ENCODE results near the gene HSPA1B. TPM values are rescaled to one million over a fixed set of nuclear protein-coding genes. Genes with fewer than 3 reads are reported as not detected.

Gene HSPA1B
- total RNA-seq, 3 donors from 2014 or later (not counting 1 experiment from before 2014, with no cell fraction given) = 8.5 to 112 (median 15.3) TPM

DNA sequence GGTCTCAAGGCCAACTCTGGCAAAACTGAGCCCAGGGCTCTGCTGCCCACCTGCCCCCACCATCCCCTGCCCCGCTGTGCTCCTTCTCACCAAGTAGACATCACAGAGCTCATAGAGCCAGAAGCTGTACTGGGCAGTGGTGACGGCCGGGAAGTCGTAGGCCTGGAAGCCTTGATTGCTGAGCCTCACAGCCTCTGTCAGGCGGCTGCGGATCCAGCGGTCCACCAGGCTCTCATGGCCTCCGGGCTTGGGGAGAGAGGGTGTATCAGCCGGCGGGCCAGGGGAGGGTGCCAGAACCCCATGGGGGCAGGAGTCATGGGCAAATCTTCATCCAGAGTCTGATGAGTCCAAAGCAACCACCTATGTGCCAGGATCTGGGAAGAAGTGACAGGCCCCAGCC lies 47.6 kb upstream of the HSPA1B start:
- H3K9me3 ChIP-seq (ENCODE audit: control insufficient read depth, insufficient read depth, low read length) = no peaks in the 10 kb centered on the region
- no peaks in the 10 kb centered on the region for H3K9me3 Mint-ChIP-seq
- H3K36me3 Mint-ChIP-seq = no peaks in the 10 kb centered on the region
- peaks cover 0 to 23% of the 10 kb centered on the region in 2 donors for H3K4me1 Mint-ChIP-seq
- H3K4me1 ChIP-seq (ENCODE audit: control insufficient read depth, insufficient read depth, low read length) = peaks cover 27% of the 10 kb centered on the region
- peaks cover 58% of the 10 kb centered on the region for H3K36me3 ChIP-seq (ENCODE audit: control insufficient read depth, insufficient read depth, low read length)
- DNase-seq (no peak), ATAC-seq (no peak)
- no peak overlapping the region for H3K4me3 Mint-ChIP-seq
- H3K27me3 Mint-ChIP-seq (ENCODE audit: low read depth in 2 of 2) = no peaks in the 10 kb centered on the region
- no peaks in the 10 kb centered on the region for H3K27me3 ChIP-seq (ENCODE audit: control insufficient read depth, insufficient read depth, low read length)
- no peak overlapping the region for H3K27ac ChIP-seq (ENCODE audit: low read length)
- intact Hi-C loops (cut with micrococcal nuclease) = no loop called here
- H3K4me3 ChIP-seq (ENCODE audit: low read length) = no peak overlapping the region
- TF ChIP-seq, protein P1, sequence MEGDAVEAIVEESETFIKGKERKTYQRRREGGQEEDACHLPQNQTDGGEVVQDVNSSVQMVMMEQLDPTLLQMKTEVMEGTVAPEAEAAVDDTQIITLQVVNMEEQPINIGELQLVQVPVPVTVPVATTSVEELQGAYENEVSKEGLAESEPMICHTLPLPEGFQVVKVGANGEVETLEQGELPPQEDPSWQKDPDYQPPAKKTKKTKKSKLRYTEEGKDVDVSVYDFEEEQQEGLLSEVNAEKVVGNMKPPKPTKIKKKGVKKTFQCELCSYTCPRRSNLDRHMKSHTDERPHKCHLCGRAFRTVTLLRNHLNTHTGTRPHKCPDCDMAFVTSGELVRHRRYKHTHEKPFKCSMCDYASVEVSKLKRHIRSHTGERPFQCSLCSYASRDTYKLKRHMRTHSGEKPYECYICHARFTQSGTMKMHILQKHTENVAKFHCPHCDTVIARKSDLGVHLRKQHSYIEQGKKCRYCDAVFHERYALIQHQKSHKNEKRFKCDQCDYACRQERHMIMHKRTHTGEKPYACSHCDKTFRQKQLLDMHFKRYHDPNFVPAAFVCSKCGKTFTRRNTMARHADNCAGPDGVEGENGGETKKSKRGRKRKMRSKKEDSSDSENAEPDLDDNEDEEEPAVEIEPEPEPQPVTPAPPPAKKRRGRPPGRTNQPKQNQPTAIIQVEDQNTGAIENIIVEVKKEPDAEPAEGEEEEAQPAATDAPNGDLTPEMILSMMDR (IDR thresholded peaks at IDR 0.05) = no peak
- 96% methylated on average over 10 of the region's 10 CpGs for WGBS (ENCODE audit: insufficient coverage)
- H3K27ac Mint-ChIP-seq = no peak overlapping the region

DNA sequence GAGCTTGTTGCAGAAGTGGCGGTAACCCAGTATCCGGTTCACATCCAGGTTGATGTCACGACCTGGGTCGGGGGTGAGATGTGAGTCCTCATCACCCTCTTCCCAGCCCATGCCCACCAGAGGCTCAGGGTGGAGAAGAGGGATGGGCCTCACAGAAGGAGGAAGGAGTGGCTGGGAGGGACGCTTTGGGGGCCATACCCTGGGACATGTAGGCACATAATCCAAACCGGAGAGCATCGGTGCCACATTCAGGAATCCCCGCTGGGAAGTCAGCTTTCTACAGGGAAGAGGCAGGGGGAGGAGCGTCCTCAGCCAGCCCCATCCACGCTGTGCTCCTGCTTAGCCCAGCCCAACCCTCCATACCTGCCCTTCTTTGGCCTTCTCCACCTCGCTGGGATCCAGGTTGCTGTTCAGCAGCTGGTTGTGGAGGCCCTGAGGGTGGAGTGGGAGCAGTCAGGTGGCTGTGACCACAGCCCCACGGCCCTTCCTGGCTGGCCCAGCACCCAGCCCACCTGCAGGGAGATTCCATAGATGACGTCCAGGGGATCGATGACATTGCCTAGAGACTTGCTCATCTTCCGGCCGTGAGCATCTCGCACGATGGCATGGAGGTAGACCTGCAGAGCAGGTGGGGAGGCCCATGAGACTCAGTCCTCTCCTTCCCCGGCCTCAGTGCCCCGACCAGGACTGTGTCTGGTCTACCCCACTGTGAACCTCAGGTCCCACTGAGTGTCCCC lies 46.9 kb upstream of the HSPA1B start:
- no peaks in the 10 kb centered on the region for H3K36me3 Mint-ChIP-seq
- no peaks in the 10 kb centered on the region for H3K27me3 ChIP-seq (ENCODE audit: control insufficient read depth, insufficient read depth, low read length)
- ATAC-seq = no peak
- TF ChIP-seq, protein P1 (IDR thresholded peaks at IDR 0.05) = no peak
- intact Hi-C loops (cut with micrococcal nuclease) = no loop called here
- peaks cover 66% of the 10 kb centered on the region for H3K36me3 ChIP-seq (ENCODE audit: control insufficient read depth, insufficient read depth, low read length)
- no peak for DNase-seq
- H3K4me3 Mint-ChIP-seq = no peak overlapping the region
- WGBS (ENCODE audit: insufficient coverage) = 92% methylated on average over 20 of the region's 20 CpGs
- no peak overlapping the region for H3K27ac ChIP-seq (ENCODE audit: low read length)
- H3K27me3 Mint-ChIP-seq (ENCODE audit: low read depth in 2 of 2) = no peaks in the 10 kb centered on the region
- no peaks in the 10 kb centered on the region for H3K9me3 ChIP-seq (ENCODE audit: control insufficient read depth, insufficient read depth, low read length)
- H3K4me1 Mint-ChIP-seq = peaks cover 0 to 20% of the 10 kb centered on the region in 2 donors
- H3K4me3 ChIP-seq (ENCODE audit: low read length) = no peak overlapping the region
- no peak overlapping the region for H3K27ac Mint-ChIP-seq
- H3K9me3 Mint-ChIP-seq = no peaks in the 10 kb centered on the region
- peaks cover 26% of the 10 kb centered on the region for H3K4me1 ChIP-seq (ENCODE audit: control insufficient read depth, insufficient read depth, low read length)

DNA sequence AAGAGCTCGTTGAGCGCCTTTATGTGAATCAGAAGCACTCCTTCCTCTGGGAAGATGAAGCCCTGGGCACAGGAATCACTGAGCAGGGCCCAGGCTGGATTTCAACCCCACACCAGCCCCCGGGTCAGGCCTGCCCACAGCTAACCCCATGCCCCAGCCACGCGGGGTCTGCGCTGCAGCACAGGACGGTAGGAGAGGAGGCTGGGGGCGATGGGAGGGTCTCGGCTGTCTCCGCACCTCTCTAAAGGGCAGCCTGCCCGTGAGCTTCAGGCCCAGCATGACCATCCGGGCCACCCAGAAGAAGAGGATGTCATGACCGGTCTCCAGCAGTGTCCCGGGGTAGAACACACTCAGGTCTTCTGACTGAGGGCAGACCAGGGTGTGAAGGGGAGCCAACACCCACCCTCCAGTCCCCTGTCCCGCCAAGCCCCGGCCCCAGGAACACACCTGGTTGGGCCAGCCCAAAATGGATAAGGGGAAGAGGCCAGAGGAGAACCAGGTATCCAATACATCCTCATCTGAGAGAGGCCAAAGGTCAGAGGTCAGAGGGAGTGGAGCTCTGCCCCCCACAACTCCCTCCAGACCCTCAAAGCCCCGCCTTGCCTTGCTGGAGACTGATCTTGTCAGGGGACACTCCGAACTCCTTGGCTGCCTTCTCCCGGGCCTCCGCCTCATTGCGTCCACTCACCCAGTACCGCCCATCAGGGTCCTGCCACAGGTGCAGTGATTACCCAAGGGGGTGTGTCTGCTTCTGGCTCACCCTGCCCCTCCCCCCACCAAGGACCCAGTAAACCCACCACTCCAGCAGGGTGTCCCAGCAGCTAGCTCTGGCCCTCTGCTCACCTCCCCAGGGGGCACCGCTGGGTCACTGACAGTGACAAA lies 46.1 kb upstream of the HSPA1B start:
- H3K4me3 ChIP-seq (ENCODE audit: low read length) = no peak overlapping the region
- TF ChIP-seq, protein P1 (IDR thresholded peaks at IDR 0.05) = no peak
- intact Hi-C loops (cut with micrococcal nuclease) = no loop called here
- Mint-ChIP-seq H3K36me3 (no peaks in the 10 kb centered on the region), H3K9me3 (no peaks in the 10 kb centered on the region), H3K27me3 (ENCODE audit: low read depth in 2 of 2) (no peaks in the 10 kb centered on the region), H3K27ac (no peak overlapping the region), H3K4me1 (peaks cover 0 to 12% of the 10 kb centered on the region in 2 donors), H3K4me3 (no peak overlapping the region)
- 93% methylated on average over 23 of the region's 23 CpGs for WGBS (ENCODE audit: insufficient coverage)
- ATAC-seq (no peak), DNase-seq (no peak)
- peaks cover 17% of the 10 kb centered on the region for H3K4me1 ChIP-seq (ENCODE audit: control insufficient read depth, insufficient read depth, low read length)
- H3K27me3 ChIP-seq (ENCODE audit: control insufficient read depth, insufficient read depth, low read length) = no peaks in the 10 kb centered on the region
- H3K9me3 ChIP-seq (ENCODE audit: control insufficient read depth, insufficient read depth, low read length) = no peaks in the 10 kb centered on the region
- peaks cover 66% of the 10 kb centered on the region for H3K36me3 ChIP-seq (ENCODE audit: control insufficient read depth, insufficient read depth, low read length)
- no peak overlapping the region for H3K27ac ChIP-seq (ENCODE audit: low read length)
